Measurements from ENCODE around the gene ABCG5.

Gene ABCG5

DNA sequence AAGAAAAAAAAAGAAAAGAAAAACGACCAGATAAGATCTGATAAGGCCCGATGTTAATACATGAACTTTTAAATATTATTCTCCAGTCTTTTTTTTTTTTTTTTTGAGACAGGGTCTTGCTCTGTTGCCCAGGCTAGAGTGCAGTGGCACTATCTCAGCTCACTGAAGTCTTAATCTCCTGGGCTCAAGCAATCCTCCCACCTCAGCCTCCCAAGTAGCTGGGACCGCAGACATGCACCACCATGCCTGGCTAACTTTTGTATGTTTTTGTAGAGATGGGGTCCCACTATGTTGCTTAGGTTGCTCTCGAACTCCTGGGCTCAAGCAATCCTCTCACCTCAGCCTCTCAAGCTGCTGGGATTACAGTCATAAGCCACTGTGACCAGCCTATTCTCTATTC is 1.6 kb downstream of the ABCG5 start:
- no peaks in the 10 kb centered on the region; the same call in 1 of the 2 replicates for H3K27me3 ChIP-seq (ENCODE audit: insufficient read depth, low read length)
- no peak overlapping the region for H2AFZ ChIP-seq (ENCODE audit: low read length)
- no peaks in the 10 kb centered on the region for H3F3A ChIP-seq (ENCODE audit: insufficient read depth, low read length)
- H4K20me1 ChIP-seq (ENCODE audit: insufficient read depth, low read length) = no peaks in the 10 kb centered on the region
- H3K27ac ChIP-seq (ENCODE audit: low read depth, low read length, poor library complexity, severe bottlenecking) = no peak overlapping the region
- H3K9ac ChIP-seq (ENCODE audit: low read length) = no peak overlapping the region
- no peaks in the 10 kb centered on the region for H3K4me1 ChIP-seq (ENCODE audit: insufficient read depth, low read length, severe bottlenecking)
- no peak overlapping the region for H3K4me3 ChIP-seq (ENCODE audit: low read depth, low read length, poor library complexity, severe bottlenecking)
- H3K9me2 ChIP-seq (ENCODE audit: low read depth, low read length) = no peaks in the 10 kb centered on the region
- H3K79me2 ChIP-seq (ENCODE audit: insufficient read depth, low read length) = no peaks in the 10 kb centered on the region
- TF ChIP-seq, protein P1, sequence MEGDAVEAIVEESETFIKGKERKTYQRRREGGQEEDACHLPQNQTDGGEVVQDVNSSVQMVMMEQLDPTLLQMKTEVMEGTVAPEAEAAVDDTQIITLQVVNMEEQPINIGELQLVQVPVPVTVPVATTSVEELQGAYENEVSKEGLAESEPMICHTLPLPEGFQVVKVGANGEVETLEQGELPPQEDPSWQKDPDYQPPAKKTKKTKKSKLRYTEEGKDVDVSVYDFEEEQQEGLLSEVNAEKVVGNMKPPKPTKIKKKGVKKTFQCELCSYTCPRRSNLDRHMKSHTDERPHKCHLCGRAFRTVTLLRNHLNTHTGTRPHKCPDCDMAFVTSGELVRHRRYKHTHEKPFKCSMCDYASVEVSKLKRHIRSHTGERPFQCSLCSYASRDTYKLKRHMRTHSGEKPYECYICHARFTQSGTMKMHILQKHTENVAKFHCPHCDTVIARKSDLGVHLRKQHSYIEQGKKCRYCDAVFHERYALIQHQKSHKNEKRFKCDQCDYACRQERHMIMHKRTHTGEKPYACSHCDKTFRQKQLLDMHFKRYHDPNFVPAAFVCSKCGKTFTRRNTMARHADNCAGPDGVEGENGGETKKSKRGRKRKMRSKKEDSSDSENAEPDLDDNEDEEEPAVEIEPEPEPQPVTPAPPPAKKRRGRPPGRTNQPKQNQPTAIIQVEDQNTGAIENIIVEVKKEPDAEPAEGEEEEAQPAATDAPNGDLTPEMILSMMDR (IDR thresholded peaks at IDR 0.05; ENCODE audit: low read length) = no peak
- no peak for TF ChIP-seq EZH2 (IDR thresholded peaks at IDR 0.05; ENCODE audit: borderline replicate concordance, low read length)
- no peaks in the 10 kb centered on the region for H3K9me3 ChIP-seq (ENCODE audit: low read length)
- no peaks in the 10 kb centered on the region for H3K36me3 ChIP-seq (ENCODE audit: insufficient read depth, low read length)
- no peak overlapping the region for H3K4me2 ChIP-seq (ENCODE audit: low read length)

DNA sequence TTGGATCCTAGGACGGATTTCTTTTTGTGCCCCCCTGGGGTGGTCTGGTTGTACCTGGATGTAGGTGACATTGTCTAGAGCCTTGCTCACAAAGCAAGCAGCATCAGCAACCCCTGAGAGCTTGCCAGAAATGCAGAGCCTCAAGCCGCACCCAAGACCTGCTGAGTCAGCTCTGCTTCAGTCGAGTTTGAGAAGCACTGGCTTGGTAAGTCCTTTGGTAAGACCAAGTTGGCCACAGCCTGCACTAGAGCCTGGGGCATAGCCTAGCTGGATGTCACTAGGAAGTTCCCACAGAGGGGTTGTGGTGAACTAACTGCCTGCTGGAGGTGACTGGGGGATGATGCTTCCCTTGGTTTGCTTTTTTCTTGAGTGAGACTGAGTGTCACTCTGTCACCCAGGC is 6.2 kb downstream of the ABCG5 start:
- Histone ChIP-seq H3K4me2 (ENCODE audit: low read length) (no peak overlapping the region), H3F3A (ENCODE audit: insufficient read depth, low read length) (no peaks in the 10 kb centered on the region), H3K36me3 (ENCODE audit: insufficient read depth, low read length) (no peaks in the 10 kb centered on the region), H3K27ac (ENCODE audit: low read depth, low read length, poor library complexity, severe bottlenecking) (no peak overlapping the region), H3K9ac (ENCODE audit: low read length) (no peak overlapping the region), H3K9me2 (ENCODE audit: low read depth, low read length) (no peaks in the 10 kb centered on the region), H3K4me3 (ENCODE audit: low read depth, low read length, poor library complexity, severe bottlenecking) (no peak overlapping the region), H3K79me2 (ENCODE audit: insufficient read depth, low read length) (no peaks in the 10 kb centered on the region), H3K4me1 (ENCODE audit: insufficient read depth, low read length, severe bottlenecking) (no peaks in the 10 kb centered on the region), H2AFZ (ENCODE audit: low read length) (no peak overlapping the region), H4K20me1 (ENCODE audit: insufficient read depth, low read length) (no peaks in the 10 kb centered on the region), H3K9me3 (ENCODE audit: low read length) (no peaks in the 10 kb centered on the region), H3K27me3 (ENCODE audit: insufficient read depth, low read length) (no peaks in the 10 kb centered on the region; the same call in 1 of the 2 replicates)
- TF ChIP-seq EZH2 (IDR thresholded peaks at IDR 0.05; ENCODE audit: borderline replicate concordance, low read length) = no peak
- TF ChIP-seq, protein P1 (IDR thresholded peaks at IDR 0.05; ENCODE audit: low read length) = no peak

DNA sequence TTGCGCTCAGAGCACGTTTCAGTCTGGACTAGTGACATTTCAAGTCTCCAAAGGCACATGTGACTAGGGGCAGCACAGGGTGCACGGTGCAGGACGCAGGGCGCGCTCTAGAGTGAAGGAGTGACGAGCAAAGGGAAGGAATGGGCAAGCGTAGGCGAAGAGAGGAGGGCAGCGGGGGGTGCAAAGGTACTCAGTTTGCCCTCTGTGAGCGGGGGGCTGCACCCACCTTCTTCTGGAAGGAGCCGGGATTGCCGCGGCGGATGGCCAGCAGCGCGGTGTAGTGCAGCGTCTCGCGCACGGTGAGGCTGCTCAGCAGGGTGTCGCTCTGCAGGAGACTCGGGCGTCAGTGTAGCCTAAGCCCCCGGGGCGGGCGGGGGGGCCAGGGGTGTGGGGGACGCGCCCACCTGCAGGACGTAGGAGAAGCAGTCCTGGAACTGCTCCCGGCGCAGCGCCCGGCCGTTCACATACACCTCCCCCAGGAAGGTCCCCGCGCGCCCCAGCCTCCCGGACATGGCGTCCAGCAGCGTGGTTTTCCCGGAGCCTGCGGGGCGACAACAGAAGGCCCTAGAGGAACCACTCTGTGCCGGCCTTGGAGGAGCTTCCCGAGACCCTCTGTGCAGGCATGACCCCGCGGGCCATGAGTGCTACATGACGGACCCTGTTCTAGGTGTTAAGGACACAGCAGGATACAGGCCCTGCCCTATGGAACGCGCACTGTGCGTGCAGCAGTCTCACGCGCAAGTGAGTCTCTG is 6.9 kb downstream of the ABCG5 start:
- Histone ChIP-seq H3K4me3 (ENCODE audit: low read depth, low read length, poor library complexity, severe bottlenecking) (no peak overlapping the region), H3K79me2 (ENCODE audit: insufficient read depth, low read length) (no peaks in the 10 kb centered on the region), H3K9me3 (ENCODE audit: low read length) (no peaks in the 10 kb centered on the region), H4K20me1 (ENCODE audit: insufficient read depth, low read length) (no peaks in the 10 kb centered on the region), H3F3A (ENCODE audit: insufficient read depth, low read length) (no peaks in the 10 kb centered on the region), H3K36me3 (ENCODE audit: insufficient read depth, low read length) (no peaks in the 10 kb centered on the region), H3K27me3 (ENCODE audit: insufficient read depth, low read length) (no peaks in the 10 kb centered on the region; the same call in 1 of the 2 replicates), H3K4me2 (ENCODE audit: low read length) (no peak overlapping the region), H3K9me2 (ENCODE audit: low read depth, low read length) (no peaks in the 10 kb centered on the region), H2AFZ (ENCODE audit: low read length) (no peak overlapping the region), H3K9ac (ENCODE audit: low read length) (no peak overlapping the region), H3K27ac (ENCODE audit: low read depth, low read length, poor library complexity, severe bottlenecking) (no peak overlapping the region), H3K4me1 (ENCODE audit: insufficient read depth, low read length, severe bottlenecking) (no peaks in the 10 kb centered on the region)
- TF ChIP-seq, protein P1 (IDR thresholded peaks at IDR 0.05; ENCODE audit: low read length) = no peak
- TF ChIP-seq EZH2 (IDR thresholded peaks at IDR 0.05; ENCODE audit: borderline replicate concordance, low read length) = no peak
